ENCODE data around the gene HOXD10. TPM values are rescaled to one million over a fixed set of nuclear protein-coding genes. Genes with fewer than 3 reads are reported as not detected.

The HOXD10 gene
- total RNA-seq, 2 experiments from 2014 or later: not detected

DNA sequence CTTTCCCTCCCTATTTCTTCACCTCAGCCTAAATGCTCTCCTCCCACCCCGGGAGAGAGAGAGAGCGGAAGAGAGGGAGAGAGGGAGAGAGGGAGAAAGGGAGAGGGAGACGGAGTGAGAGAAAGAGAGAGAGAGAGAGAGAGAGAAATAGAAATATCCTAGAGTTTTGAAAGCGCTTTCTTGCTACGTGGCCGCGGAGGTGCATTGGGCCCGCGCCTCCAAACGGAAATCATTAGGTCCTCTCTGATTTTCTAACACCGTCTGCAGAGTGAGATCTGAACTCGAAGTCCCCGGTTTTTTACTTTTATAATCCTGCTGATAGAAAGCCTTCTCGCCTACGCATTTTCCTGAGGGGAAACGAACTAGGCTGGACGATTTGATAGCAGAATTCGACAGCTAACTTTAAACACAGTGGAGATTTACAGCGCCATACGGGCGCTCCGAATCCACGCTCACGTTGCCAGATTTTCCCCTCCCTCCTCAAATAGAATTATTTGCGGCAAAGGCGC lies 31.9 kb upstream of the HOXD10 start:
- peaks cover 15% of the 10 kb centered on the region for H3K9me3 Mint-ChIP-seq
- POLR2A ChIA-PET: no interaction called here
- peak overlapping the region; percentile 25 for H3K27ac Mint-ChIP-seq
- no peak overlapping the region for H3K4me3 Mint-ChIP-seq
- CTCF ChIA-PET: interaction anchor here (1.3 kb wide), 2 partner anchors 13 to 394 kb away, joined by 4 to 7 read pairs; no protein-coding TSS in a partner anchor
- peaks cover 9% of the 10 kb centered on the region for H3K4me1 Mint-ChIP-seq (ENCODE audit: low read depth)
- H3K27me3 Mint-ChIP-seq: peaks cover 80% of the 10 kb centered on the region
- DNase-seq: no peak
- peaks cover 29% of the 10 kb centered on the region for H3K36me3 Mint-ChIP-seq
- intact Hi-C loops (cut with micrococcal nuclease): loop anchor here (2.0 to 5.0 kb wide), 2 partner anchors 26 to 78 kb away; no protein-coding TSS in a partner anchor

DNA sequence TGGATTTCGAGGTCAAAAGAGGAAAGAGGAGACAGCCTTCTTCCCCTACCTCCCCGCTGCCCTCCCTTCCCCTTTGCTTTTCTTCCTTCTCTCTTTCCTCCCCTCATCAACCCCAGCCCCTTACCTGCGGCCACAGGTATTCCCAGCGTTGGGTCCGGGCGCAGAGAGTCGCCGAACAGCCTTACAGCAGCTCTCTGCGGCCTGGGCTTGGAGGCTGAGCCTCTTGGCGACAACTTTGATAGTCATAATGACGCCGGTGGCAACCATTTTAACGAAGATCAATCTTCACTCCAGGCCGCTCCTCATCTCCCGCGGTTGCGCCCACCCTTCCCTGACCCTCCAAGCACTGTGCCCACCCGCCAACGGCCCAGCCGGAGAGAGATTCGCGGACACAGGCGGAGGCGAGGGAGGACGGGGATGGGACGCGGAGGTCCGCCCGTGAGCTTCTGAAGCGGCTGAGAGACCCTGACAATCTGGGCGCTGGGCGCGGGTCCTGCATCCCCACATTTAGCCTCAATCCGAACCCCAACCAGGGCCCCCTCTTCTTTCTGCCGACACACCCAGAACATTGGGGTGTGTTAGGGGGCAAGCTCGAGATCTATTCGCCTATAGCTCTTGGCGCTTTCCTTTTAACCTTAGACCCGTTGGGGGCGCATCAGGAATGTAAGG lies 31.3 kb upstream of the HOXD10 start:
- POLR2A ChIA-PET: no interaction called here
- CTCF ChIA-PET: interaction anchor here (0.6 to 1.3 kb wide), 4 partner anchors 12 to 397 kb away, joined by 3 to 7 read pairs (median 4); no protein-coding TSS in a partner anchor
- H3K27me3 Mint-ChIP-seq: peaks cover 85% of the 10 kb centered on the region
- no peak for DNase-seq
- H3K4me3 Mint-ChIP-seq: no peak overlapping the region
- peaks cover 15% of the 10 kb centered on the region for H3K9me3 Mint-ChIP-seq
- intact Hi-C loops (cut with micrococcal nuclease): loop anchor here (2.0 to 5.0 kb wide), 2 partner anchors 26 to 77 kb away; no protein-coding TSS in a partner anchor
- peaks cover 9% of the 10 kb centered on the region for H3K4me1 Mint-ChIP-seq (ENCODE audit: low read depth)
- no peak overlapping the region for H3K27ac Mint-ChIP-seq
- peaks cover 29% of the 10 kb centered on the region for H3K36me3 Mint-ChIP-seq

DNA sequence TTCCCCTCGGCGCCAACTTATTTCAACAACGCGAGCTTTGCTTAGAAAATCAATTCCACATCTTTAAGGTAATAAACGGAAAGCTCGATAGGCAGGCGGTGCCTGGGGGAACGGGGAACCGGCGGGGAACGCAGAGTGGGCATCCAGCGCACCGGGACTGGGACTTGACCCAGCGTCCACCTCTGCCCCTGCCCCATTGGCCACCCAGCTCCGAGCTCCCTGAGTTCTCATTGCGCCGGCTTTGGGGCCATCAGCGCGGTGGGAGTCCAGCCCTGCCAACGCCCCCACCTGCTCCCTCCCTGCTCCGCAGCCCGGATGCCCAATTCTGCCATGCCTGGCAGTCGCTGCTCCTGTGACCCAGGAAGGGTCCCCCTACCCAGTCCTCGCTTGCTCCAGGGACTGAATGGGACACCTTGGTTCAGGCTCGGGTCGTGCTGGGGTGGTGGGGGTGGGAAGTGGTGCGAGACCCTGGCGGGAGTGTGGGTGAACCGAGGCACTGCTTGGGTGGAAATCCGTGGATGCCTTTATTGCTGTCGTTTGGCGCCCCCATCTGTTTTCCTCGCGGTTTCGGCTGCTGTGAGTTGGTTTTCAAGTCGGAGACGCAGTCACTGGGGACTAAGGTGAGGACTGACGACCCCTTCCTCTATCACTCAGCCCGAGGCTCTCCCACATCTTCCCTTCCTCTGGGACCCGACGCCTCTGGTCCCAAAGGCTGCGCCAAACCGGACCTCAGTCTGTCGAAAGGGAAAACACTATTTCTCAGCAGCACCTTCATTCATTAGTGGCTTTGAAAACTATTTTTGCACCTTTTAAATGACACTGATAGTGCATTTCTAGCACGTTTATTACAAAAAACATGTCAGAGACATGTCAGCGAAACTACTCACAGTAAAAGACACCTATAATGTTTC lies 30.5 kb upstream of the HOXD10 start:
- peaks cover 88% of the 10 kb centered on the region for H3K27me3 Mint-ChIP-seq
- H3K4me3 Mint-ChIP-seq: peak overlapping the region; percentile 23
- H3K36me3 Mint-ChIP-seq: peaks cover 27% of the 10 kb centered on the region
- peaks cover 12% of the 10 kb centered on the region for H3K9me3 Mint-ChIP-seq
- peaks cover 7% of the 10 kb centered on the region for H3K4me1 Mint-ChIP-seq (ENCODE audit: low read depth)
- CTCF ChIA-PET: interaction anchor here (0.7 to 1.3 kb wide), 3 partner anchors 11 to 398 kb away, joined by 4 to 7 read pairs (median 4); no protein-coding TSS in a partner anchor
- no peak for DNase-seq
- intact Hi-C loops (cut with micrococcal nuclease): loop anchor here (2.0 to 5.0 kb wide), 2 partner anchors 25 to 76 kb away; no protein-coding TSS in a partner anchor
- H3K27ac Mint-ChIP-seq: no peak overlapping the region
- POLR2A ChIA-PET: no interaction called here

DNA sequence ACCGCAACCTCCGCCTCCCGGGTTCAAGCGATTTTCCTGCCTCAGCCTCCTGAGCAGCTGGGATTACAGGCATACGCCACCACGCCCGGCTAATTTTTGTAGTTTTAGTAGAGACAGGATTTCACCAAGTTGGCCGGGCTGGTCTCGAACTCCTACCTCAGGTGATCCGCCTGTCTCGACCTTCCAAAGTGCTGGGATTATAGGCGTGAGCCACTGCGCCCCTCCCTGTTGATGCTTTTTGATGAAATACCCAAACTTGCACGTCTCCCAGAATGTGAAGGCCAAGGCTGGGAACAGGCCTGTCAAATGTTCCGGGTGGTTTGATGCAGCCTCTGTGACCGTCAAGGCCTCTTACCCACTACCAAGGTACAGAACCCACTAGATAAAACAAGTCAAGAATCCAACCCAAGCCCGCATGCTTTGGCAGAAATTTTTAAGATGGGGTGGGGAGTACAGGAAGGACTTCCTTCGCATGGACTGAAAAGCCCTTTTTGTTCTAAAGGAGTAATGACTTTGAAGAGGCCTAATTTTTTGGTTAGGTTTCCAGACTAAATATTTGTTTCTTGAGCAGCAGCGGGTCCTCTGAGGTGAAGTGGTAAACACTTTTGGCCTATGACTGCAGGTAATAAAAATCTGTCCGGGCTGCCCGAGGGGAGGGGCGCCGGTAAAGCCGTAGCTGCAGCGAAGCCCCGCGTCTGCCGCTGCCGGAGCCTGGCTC lies 29.1 kb upstream of the HOXD10 start:
- Mint-ChIP-seq H3K27ac (no peak overlapping the region), H3K27me3 (peaks cover 89% of the 10 kb centered on the region), H3K36me3 (peaks cover 22% of the 10 kb centered on the region), H3K9me3 (peaks cover 6% of the 10 kb centered on the region), H3K4me1 (ENCODE audit: low read depth) (peaks cover 12% of the 10 kb centered on the region), H3K4me3 (no peak overlapping the region)
- no peak for DNase-seq
- POLR2A ChIA-PET: no interaction called here
- CTCF ChIA-PET: interaction anchor here (1.4 to 2.6 kb wide), 3 partner anchors 10 to 400 kb away, joined by 4 to 10 read pairs (median 6); no protein-coding TSS in a partner anchor
- intact Hi-C loops (cut with micrococcal nuclease): loop anchor here (2.0 to 5.0 kb wide), 2 partner anchors 75 to 397 kb away; no protein-coding TSS in a partner anchor

DNA sequence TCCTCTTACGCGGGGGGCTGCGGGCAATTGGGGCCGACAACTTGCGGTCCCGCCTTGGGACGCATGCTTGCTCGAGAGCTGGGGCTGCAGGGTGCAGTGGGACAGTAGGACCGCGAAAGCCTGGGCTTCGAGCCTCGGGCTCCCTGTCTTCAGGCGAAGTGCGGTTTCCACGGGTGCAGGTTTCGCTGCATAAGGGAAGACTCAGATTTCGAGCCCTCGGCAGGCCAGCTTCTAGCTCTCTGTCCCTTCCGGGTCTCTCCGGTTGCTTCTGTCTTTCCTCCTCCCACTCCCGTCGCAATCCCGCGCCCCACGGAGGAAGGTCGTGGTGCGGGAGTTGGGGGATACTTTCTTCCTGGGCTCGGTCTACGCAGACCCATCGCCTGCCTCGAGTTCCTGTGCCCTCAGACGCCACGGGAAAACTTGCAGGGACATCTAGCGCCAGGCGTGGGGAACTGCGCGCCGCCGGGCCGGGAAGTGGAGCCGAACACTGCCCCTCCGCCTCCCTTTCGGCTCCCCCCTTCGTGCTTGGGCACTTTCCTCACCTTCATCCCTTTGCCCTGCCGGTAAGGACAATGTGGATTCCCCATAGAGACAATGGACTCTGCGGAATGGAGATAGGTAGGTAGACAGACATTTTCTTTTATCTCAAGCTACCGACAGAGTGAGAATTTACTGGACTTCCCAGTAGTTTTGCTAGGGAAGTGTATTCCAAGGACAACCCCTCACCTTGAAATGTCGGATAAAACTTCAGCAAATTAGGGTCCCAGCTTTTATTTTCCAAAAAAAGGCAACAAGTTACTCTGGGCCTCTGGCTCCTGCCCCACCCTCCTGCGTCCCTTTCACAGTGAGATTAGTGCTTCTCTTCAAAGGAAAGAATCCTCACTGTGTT lies 28.3 kb upstream of the HOXD10 start:
- peaks cover 85% of the 10 kb centered on the region for H3K27me3 Mint-ChIP-seq
- peaks cover 12% of the 10 kb centered on the region for H3K4me1 Mint-ChIP-seq (ENCODE audit: low read depth)
- intact Hi-C loops (cut with micrococcal nuclease): loop anchor here (2.0 to 5.0 kb wide), 2 partner anchors 74 to 397 kb away; no protein-coding TSS in a partner anchor
- peaks cover 16% of the 10 kb centered on the region for H3K36me3 Mint-ChIP-seq
- ChIA-PET POLR2A (no interaction called here), CTCF (interaction anchor here (1.0 to 2.6 kb wide), 6 partner anchors 9 to 719 kb away, joined by 3 to 10 read pairs (median 5); no protein-coding TSS in a partner anchor)
- H3K4me3 Mint-ChIP-seq: peak overlapping the region; percentile 53
- H3K9me3 Mint-ChIP-seq: peaks cover 6% of the 10 kb centered on the region
- H3K27ac Mint-ChIP-seq: no peak overlapping the region
- peak; percentile 46 for DNase-seq

DNA sequence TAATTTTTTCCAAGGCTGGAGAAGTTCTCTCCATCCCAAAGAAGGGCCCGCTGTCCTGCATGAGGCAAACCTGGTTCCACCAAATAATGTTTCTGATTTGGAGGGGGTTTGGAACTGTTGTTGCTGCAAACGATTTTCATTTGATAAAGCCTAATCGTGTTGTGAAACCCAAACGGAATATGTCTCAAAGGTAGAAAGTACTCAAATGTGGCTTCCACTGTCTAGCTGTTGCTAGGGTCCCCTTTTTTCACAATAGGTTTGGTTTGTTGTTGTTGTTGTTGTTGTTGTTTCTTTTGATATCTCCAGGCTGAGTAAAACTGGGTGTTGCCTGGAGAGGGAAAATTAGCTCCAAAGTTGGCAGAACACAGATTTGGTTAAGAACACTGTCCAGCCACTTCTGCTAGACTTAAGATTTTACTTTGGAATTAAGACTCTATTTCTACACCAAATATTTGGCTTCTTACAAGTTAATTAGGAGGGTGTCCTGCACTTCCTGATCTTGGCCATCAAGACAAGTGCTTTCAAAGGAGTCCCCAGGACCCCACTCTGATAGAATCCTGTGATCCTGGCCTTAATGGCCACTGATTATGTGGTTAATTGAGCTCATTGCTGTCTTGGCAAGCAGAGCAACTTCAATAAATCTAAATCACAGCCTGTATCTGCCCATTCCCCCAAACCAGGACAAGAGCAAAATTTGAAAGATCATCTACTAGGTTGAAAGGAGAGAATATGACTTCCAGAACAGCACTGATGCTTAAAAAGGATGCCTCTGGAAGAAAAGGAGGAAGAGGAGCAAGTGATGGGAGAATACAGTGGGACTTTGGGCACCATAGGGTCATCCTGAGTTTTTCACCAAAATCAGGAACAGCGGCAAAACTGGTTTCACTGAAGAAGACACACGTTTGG lies 27.4 kb upstream of the HOXD10 start:
- DNase-seq: no peak
- intact Hi-C loops (cut with micrococcal nuclease): loop anchor here (2.0 to 5.0 kb wide), 2 partner anchors 73 to 398 kb away; no protein-coding TSS in a partner anchor
- Mint-ChIP-seq H3K4me3 (no peak overlapping the region), H3K27ac (no peak overlapping the region), H3K36me3 (peaks cover 9% of the 10 kb centered on the region), H3K9me3 (no peaks in the 10 kb centered on the region), H3K27me3 (peaks cover 85% of the 10 kb centered on the region), H3K4me1 (ENCODE audit: low read depth) (peaks cover 17% of the 10 kb centered on the region)
- ChIA-PET POLR2A (no interaction called here), CTCF (interaction anchor here (1.0 to 2.6 kb wide), 4 partner anchors 8 to 720 kb away, joined by 3 to 10 read pairs (median 6); no protein-coding TSS in a partner anchor)

DNA sequence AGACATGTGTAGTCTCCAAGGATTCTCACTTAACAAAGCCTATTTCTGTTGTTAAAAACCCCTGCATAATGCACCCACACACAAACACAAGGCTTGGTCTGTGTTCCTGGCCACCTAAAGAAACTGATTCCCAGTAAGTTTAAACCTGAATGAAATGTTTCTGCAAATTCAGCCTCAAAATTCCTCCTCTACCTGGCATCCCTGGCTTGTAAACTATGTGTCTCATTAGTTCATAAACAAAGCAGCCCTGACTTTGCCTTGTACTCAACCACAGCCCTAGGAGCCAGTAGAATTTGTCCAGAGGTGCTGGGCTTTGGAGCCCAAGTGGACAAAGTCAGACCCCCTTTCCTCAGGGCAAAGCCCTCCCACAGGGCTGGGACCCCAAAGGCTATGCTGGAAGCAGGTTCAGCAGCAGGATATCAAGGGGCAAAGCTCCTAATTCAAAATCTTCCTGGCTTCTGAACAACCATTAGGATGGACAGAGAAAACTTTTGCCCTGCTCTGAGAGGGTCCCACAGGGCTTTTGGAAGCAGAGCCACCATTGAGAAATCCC lies 26.7 kb upstream of the HOXD10 start:
- H3K9me3 Mint-ChIP-seq: no peaks in the 10 kb centered on the region
- H3K27ac Mint-ChIP-seq: no peak overlapping the region
- intact Hi-C loops (cut with micrococcal nuclease): loop anchor here (2.0 to 10.0 kb wide), 3 partner anchors 72 to 885 kb away; no protein-coding TSS in a partner anchor
- ChIA-PET POLR2A (no interaction called here), CTCF (interaction anchor here (1.2 to 1.7 kb wide), 2 partner anchors 37 to 400 kb away, joined by 4 to 7 read pairs; no protein-coding TSS in a partner anchor)
- peaks cover 87% of the 10 kb centered on the region for H3K27me3 Mint-ChIP-seq
- H3K36me3 Mint-ChIP-seq: peaks cover 9% of the 10 kb centered on the region
- H3K4me1 Mint-ChIP-seq (ENCODE audit: low read depth): peaks cover 17% of the 10 kb centered on the region
- no peak overlapping the region for H3K4me3 Mint-ChIP-seq
- no peak for DNase-seq

DNA sequence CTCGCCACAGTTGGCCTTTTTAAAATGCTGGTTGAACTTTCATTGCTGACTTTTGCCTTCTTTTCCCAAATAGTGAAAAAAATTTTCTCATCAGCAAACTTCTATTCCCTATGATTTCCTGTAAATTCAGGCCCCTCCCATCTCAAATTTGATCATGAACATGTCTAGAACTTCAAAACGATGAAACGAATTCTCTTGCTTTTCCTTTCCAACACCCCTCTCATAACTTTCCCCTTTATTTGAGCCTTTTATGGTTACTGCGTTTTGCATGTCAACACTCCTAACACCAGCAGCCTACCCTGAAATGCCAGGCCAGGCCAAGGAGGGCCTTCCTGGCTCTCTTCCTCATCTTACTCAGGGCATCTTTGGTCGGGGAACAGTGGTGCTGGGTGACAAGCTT lies 25.7 kb upstream of the HOXD10 start:
- ChIA-PET CTCF (no interaction called here), POLR2A (no interaction called here)
- Mint-ChIP-seq H3K4me3 (no peak overlapping the region), H3K27me3 (peaks cover 87% of the 10 kb centered on the region), H3K36me3 (peaks cover 9% of the 10 kb centered on the region), H3K9me3 (no peaks in the 10 kb centered on the region), H3K27ac (no peak overlapping the region), H3K4me1 (ENCODE audit: low read depth) (peaks cover 17% of the 10 kb centered on the region)
- intact Hi-C loops (cut with micrococcal nuclease): loop anchor here (10.0 kb wide), 1 partner anchor 886 kb away; no protein-coding TSS in a partner anchor
- DNase-seq: no peak

DNA sequence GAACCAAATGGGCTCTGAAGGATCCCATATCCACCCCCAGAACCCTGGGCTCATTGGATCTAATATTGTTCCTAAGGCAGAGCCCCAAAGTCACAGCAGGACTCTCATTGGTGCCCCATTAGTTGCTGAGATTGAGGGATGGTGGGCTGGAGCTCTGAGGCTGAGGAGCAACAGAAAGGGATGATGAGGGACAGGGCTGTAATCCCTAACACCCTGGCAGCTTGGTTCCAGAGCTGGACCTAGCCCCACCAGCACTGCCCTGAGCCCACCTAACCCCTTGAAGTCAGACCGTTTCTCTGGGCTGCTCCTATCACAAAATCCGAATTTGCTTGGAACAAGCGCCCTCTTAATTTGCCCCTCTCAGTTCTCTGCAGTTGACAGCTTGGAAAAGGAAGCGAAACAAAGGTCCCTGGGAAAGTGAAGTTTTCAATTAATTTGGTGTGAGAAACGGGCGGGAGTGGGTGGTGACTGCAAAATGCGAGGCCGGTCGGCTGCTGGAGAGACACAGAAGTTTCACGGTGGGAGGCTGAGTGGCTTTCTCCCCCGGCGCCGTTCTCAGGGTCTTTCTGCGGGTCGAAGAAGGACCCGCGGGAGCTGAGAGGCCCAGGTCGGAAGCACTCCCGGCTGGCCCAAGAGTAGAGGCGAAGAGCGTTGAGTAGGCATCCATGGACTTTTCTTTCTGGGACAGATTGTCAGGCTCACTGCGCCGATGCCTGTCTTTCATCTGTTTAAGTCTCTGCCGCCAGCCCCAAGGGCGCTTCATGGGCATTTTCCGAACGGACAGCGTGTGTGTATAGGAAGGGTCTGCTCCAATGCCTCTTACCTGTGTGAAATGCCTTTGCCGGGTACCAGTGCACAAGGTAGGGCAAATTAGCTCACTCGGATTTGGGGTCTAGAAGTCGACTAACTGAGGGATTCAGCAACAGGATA lies 25.0 kb upstream of the HOXD10 start:
- CTCF ChIA-PET: no interaction called here
- Mint-ChIP-seq H3K36me3 (peaks cover 9% of the 10 kb centered on the region), H3K4me1 (ENCODE audit: low read depth) (peaks cover 22% of the 10 kb centered on the region), H3K4me3 (peak overlapping the region; percentile 29), H3K27me3 (peaks cover 88% of the 10 kb centered on the region), H3K27ac (peak overlapping the region; percentile 33), H3K9me3 (no peaks in the 10 kb centered on the region)
- POLR2A ChIA-PET: no interaction called here
- no peak for DNase-seq
- intact Hi-C loops (cut with micrococcal nuclease): loop anchor here (10.0 kb wide), 1 partner anchor 887 kb away; no protein-coding TSS in a partner anchor
